T-helper 1 cell treated with Interleukin-12 subunit alpha and Interleukin-12 subunit beta and Interleukin-4 antibody, amounts not matched to agents 30 ng/mL and 1 ng/mL, for 36 hours (primary cell): ENCODE measurements around the gene ALX3. TPM values are rescaled to one million over a fixed set of nuclear protein-coding genes. Genes with fewer than 3 reads are reported as not detected.

Experiments
- intact Hi-C: fragments of 100-400 bp; cut with micrococcal nuclease; formaldehyde crosslinking; loops from one replicate; pipeline ENCODE4 v1.15.1; 2024
- total RNA-seq: library from RNA; stranded (reverse); gene quantifications from 2 replicates; pipeline ENCODE4 v1.2.3, GENCODE V29; 2022

ALX3 gene
- total RNA-seq, 1 donor from 2014 or later, result not detected

DNA sequence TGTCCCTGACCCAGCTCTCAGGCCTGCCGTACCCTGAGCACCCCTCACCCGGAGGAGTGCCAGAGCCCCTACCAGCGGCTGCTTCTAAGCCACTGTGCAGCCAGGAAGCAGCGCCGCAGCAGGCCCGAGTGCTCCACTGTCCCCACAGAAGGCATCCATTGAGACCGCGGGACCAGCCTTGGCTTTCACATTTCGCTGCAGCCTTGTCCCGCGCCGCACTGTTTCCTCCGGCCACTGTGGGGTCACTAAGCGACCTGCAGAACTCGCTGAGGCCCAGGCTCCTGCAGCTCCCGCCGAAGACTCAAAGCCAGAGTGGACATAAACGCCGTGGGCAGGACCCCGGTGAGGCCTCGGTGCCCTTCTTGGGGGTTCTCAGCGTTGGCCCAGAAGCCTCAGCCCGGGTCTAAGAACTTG lies 3.0 kb downstream of the ALX3 start:
- intact Hi-C loops, result no loop called here

DNA sequence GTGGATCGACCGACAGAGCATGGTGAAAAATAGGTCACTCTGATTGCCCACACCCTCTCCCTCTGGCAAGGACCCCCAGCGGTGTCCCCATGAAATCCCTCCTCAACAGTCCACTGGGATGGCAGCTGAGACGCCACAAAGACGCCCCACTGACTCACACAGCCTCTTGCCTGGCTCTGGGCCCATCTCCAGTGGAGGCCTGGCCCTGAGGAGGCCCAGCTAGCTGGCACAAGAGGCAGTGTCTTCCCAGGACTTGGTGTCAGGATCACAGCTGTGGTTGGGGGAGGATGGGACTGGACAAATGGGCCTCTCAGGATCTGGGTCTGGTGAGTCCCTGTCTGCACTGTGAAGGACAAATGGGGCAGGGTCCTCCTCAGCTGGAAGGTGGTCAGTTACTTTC lies 4.6 kb downstream of the ALX3 start:
- intact Hi-C loops, result no loop called here

DNA sequence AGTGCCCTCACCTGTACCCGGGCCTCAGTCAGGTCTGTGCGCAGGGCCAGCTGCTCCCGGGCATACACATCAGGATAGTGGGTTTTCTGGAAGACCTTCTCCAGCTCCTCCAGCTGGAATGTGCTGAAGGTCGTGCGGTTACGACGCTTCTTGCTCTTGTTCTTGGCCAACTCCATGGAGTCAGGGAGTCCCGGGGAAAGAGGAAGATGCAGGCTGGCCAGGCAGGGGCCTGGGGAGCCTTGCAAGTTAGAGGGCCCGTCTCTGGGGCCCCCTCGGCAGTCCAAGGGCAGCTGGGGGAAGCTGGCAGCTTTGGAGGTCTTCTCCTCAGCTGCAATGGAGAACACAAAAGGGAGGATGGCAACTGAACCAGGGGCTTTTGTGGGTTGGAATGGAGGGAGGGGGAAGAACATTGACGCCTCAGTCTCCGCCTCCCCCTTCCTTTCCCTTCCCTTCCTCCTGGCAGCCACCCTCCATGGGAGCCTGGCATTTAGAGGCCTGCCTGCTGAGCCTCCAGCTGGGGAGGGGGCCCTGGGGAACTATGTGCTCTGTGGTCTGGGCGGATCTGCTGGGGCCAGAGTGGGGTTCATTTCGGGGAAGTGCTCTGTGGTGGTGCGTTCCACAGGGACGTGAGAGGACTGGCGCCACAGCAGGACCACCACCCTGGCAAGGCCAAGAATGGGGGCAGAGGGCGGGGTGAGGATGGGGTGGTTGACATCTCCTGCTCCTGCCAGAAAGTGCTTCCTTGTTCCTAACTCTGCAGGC lies 5.7 kb downstream of the ALX3 start:
- intact Hi-C loops, result no loop called here

DNA sequence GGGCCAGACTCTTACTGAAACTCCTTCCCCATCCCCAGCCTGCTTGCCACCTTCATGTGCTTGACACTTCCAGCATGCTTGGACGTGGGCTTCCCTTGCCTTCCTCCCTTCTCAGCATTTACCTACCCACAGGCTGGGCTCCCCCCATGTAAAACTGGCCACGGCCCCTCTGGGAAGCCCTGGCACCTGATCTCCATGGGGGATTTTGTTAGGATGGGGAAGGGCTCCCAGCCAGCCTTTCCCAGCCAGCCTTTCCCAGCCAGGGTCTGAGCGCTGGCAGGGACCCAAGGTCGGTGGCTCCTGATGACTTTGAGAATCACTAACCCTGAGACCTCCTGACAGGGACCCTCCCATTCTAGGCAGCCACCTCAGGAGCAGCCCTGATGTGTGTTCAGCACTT lies 6.7 kb downstream of the ALX3 start:
- intact Hi-C loops, result no loop called here

DNA sequence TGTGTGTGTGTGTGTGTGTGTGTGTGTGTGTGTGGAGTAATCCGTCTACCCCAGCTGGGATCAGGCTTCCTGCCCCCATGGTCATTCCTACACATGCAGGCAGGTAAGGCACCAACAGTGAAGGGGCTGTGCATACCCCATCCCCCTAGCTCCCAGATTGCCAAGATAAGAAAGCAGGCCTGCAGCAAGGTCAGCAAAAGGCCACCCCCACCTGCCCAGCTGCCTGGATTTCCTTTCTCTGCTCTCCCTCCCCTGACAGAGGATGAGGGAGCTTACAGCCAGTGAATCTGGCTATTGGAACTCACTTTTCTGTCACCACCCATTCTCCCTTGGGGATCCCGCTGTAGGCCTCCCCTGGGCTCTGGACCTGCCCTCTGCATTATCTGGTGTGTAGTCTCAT lies 7.9 kb downstream of the ALX3 start:
- intact Hi-C loops, result no loop called here

DNA sequence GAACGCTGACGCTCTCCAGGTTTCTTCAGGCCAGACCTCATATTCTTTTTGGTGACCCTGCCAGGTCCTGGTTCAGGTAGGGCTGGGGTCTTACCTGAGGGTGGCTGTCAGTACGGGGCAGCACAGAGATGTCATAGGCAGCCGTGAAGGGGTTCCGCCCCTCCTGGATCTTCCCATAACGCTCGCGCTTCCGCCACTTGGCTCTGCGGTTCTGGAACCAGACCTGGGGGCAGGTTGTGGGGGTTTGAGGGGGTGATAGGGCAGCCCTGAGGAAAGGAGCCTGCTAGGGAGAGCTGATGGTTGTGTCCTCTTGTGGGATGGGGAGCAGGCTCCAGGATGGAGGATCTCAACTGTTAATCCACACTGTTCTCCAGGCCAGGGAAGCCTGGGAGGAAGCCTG lies 9.1 kb downstream of the ALX3 start:
- intact Hi-C loops, result loop anchor here (2.0 kb wide), 1 partner anchor 55 kb away; no protein-coding TSS in a partner anchor

DNA sequence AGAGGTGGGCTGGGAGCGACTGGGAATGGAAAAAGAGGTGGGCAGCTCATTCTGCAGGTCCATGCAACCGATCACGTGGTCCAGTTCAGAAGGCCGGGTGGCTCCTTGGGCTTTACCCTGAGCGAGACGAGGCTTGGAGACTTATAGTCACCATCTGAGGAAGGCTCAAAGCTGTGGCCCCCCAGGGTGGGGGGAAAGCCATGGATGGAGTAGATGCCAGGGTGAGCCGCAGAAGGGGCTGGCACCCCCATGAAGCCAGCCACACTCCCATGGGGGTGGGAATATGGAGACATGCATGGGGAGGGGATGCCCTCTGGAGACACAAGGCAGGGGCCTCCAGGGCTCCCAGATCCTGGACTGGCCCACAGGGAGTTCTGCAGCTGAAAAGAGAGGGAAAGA lies 9.8 kb downstream of the ALX3 start:
- intact Hi-C loops, result loop anchor here (1.0 to 2.0 kb wide), 2 partner anchors 31 to 56 kb away; no protein-coding TSS in a partner anchor

DNA sequence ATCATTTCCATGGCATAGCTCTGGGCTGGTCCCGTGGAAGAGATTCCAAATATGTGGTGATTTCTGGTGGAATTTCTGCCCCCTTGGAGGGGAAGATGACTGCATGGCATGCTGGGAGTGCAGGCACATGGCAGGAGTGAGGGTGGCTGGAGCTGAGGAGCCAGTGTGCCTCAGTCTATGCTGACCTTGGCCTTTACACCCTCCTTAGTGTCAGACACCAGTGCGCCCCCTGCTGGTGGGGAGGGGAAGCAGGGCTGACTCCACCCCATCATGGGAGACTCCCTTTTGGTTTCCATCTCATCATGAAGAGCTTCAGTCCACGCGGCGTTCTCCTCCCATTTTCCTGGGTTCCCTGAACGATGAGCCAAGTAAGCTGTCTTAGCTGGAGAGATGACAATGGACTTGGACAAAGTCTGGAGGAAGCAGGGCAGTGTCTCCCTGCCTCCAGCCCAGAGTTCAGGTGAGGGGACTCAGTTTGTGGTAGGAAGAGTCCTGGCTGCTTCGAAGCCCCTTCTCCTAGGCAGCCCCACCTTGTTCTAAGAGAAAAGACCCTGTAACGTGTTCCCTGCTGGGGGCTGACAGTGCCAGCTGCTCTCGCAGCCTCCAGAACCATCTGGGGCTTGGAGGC lies 10.3 kb downstream of the ALX3 start:
- intact Hi-C loops, result loop anchor here (1.0 to 2.0 kb wide), 2 partner anchors 31 to 57 kb away; no protein-coding TSS in a partner anchor

DNA sequence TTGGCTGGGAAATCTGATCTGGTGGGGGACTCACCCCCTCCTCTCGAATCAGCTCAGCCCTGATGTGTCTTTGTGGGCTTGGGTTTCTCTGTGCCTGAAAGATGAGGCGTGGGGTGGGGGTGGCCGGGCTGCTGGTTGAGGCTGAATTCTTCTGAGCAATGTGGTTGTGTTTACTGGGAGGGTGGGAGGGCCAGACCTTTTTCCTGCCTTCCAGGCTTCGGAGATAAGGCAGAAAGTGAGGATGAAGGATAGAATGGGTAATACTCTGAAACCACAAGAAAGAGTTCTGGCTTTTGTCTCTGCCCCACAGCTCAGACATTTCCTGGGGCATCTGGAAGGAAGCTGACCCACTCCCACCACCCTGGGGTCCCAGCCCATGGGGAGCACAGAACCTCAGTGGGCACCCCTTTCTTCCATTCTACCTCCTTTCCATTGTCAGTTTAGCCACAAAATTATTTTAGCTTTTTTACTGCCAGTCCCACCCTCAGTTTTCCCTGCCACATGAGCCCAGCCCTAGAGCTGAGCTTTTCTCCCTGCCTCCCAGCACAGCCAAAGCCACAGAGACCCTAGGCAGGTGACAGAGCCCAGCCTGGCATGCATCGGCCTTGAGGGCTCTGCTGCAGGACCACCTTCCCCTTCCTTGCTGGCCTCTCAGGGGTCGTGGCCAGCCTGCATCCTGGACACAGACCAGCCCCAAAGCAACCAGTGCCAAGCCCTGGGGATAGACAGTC lies 11.2 kb downstream of the ALX3 start:
- intact Hi-C loops, result no loop called here

DNA sequence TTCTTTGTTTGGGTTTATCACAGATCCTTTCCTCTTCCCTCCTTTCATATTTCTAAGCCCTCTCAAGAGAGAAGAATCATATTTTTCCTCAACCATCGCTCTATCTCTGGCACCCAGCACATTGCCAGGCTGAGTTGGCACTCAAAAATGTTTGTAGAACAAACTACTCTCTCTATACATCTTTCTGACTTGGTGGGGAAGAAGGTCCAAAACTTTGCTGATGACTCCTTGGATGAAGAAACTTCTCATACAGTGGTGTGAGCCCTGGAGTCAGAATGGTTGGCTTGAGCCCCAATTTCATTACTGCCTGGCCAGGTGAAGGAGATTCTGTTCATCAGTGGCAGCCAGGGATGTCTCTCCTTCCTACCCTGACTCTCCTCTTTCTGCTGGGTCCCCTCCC lies 11.9 kb downstream of the ALX3 start:
- intact Hi-C loops, result no loop called here

DNA sequence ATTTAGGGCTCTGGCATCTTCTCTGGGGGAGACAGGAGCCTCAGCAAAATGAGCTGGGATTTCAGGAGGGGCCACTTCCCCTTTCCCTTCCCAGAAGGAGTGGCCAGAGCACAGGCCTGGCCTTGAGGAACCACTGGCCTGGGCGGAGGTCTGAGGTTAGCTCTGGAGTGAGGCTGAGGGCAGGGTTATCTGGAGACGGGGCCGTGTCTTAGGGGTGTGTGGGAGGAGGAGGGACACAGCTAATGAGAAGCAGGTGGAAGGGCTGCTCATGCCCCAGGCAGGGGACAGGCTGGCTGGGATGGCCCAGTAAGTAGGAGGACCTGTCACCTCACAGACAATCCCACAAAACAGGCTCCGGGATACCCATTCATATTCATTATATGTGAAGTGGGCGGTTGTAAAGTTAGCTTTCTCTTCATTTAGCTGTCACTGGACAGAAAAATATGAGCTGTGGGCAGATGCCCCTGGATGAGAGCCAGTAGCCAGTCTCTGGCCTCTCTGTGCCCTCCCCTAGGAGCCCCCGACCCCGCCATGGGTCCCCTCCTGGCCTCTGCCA lies 12.4 kb downstream of the ALX3 start:
- intact Hi-C loops, result no loop called here

DNA sequence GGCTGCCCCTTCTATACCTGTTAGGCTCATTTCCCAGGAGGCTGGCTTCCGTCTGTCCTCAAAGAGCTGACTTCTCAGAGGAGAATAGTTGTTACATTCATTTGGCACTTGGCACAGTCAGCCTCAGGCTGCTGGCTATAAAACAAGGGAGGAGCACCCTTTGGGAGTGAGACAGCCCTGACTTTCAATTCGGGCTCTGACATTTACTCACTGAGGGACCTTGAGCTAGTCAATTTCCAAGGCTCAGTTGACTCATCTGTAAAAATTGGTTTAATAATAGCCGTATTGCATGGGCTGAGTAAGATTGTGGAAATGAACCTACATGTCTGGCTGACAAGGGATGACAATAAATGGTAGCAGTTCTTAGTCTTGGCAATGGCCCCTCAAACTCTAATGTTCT lies 13.7 kb downstream of the ALX3 start:
- intact Hi-C loops, result no loop called here

DNA sequence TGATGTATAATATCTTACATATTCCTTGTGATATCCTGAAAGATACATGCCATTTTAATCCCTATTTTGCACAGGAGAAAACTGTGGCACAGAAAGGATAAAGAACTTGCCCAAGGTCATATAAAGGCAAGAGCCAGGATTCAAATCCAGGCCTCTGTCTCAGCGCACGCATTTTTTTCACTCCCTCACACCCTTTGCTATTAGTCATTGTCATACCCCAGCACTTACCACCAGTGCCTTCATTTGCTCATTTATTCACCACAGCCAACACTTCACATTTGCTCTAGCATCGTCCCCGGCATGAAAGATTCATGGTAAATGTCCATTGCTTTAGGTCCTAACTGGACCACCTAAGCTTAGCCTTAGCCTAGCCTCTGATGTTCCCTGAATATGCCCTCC lies 14.2 kb downstream of the ALX3 start:
- intact Hi-C loops, result no loop called here

DNA sequence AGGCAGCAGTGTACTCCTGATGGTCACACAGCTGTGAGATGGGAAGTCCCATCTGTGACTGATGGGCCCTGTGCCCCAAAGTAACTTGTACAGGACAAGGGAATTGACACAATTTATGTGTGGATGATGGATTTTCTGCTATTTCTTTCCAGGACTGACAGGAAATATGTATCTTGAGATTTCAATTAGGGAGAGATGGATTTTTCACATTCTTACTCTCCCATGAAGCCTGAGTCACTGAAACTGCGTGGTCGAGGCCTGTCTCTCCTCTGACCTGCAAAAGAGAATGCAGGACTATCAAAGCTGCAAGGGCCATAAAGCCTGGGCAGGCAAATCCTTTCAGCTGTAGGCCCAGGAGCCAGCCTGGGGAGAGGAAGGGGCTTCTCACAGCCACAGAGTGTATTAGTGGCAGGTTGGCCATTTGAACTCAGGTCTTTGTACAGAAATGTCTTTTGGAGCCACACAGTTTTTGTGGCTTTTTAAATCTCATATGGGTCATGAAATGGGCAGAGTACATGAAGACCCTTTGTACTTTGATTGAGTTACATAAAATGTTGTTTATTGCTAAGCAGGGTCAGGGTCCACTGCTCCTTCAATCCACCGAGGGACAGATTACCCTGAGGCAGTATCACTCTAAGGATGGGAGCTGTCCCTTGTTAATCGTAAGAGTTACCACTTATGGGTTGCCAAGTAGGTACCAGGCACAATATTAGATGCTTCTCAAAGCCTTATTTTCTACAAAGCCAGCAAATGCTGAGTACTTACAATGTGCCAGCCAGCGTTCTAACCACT lies 14.8 kb downstream of the ALX3 start:
- intact Hi-C loops, result no loop called here

DNA sequence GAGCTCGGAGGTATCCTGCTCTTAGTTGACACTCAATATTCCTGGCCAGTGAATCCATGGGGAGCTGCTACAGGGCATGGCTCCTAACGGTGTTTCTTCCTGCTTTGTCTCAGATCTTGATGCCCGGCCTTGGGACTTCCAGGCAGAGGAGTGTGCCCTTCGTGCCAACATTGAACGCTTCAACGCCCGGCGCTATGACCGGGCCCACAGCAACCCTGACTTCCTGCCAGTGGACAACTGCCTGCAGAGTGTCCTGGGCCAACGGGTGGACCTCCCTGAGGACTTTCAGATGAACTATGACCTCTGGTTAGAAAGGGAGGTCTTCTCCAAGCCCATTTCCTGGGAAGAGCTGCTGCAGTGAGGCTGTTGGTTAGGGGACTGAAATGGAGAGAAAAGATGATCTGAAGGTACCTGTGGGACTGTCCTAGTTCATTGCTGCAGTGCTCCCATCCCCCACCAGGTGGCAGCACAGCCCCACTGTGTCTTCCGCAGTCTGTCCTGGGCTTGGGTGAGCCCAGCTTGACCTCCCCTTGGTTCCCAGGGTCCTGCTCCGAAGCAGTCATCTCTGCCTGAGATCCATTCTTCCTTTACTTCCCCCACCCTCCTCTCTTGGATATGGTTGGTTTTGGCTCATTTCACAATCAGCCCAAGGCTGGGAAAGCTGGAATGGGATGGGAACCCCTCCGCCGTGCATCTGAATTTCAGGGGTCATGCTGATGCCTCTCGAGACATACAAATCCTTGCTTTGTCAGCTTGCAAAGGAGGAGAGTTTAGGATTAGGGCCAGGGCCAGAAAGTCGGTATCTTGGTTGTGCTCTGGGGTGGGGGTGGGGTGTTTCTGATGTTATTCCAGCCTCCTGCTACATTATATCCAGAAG lies 16.7 kb downstream of the ALX3 start:
- intact Hi-C loops, result loop anchor here (1.0 kb wide), 3 partner anchors 53 to 443 kb away; no protein-coding TSS in a partner anchor

DNA sequence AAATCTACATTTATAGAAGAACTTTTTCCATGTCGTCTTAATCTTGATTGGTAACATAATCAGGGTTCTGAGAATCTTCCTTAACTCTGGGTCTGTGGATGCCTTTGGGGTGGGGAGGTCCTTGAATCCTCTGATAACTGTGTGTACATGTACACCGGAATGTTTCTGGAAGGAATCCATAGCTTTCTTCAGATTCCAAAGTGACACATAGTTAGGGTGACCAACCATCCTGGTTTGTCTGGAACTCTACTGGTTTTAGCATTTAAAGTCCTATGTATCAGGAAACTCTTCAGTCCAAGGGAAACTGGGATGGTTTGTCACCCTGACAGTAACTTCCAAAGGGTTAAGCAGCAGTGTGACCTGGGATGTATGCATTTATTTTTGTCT lies 19.2 kb downstream of the ALX3 start:
- intact Hi-C loops, result no loop called here

DNA sequence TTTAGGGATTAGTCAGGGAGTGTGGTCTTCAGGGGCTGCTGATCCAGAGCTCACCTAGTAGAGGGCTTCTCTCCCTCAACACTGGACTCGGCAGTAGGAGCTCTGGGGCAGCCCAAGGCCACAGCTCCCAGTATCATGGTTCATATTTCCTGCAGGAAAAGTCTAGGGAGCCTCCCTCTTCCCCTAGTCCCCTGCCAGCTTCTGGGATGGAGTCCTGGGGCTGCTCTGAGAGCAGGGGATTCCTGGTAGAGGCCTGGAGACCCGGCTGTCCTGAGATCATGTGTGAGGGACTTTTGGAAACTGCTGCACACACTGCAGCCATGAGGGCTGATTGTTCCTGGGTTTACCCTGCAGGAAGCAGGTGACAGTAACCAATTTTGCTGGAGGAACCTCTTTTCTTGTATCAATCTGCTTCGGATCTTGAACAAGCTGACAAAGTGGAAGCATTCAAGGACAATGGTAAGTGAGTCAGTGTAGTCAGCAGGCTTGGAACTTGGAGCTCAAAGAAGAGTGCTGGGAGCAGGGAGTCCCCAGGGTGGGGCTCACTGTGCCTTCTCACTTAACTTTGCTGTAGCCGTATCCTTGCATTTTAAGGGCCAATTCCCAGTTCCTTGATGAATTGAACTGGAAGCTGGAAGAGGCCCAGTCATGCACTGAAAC lies 19.7 kb downstream of the ALX3 start:
- intact Hi-C loops, result no loop called here

DNA sequence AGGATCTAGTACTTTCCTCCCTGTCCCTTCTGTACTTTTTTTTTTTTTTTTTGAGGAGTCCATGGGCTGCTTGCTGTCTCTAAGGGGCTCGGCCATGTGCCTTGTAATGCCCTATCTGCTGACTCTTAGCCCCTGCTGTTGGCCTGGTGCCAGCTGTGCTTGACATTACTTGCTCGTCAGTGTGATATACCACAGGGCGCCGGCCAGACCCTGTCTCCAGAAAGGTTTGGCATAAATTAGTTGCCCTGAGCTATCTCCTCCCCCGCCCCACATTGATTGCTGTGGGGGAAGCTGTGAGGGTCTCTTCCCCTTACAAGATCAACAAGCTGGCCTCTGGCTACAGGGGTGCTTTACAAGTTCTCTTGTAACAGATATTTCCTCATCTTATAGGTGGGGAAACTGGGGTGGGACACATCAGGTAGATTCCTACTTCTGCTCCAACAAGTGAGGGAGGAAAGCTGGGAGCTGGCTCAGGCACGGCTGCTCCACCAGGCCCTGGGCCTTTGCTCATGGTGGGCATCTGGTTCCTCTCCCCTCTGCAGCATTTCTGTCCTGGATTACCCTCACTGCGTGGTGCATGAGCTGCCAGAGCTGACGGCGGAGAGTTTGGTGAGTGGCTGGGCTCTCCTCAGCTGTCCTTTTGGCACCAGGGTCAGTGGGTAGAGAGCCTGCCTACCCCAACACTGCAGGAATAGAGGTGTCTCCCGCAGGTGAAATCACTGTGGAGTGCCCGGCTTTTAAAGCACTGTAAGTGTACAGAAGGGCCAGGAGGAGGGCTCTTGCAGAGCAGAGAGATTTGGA lies 20.5 kb downstream of the ALX3 start:
- intact Hi-C loops, result no loop called here
